Fibroblast of pulmonary artery (primary cell): ENCODE measurements around the gene CACNG6.

Experiments used
- DNase-seq: peaks from one replicate; pipeline ENCODE4 v3.0.0-alpha.2; 2010; ENCODE audit warnings: low read depth
- H3K4me3 ChIP-seq: replicated peaks from 2 replicates; pipeline ENCODE4 v1.5.1; 2011; ENCODE audit warnings: low read depth, mild to moderate bottlenecking, control low read depth, low read length, moderate library complexity
- TF ChIP-seq, protein P1 (sequence below): IDR thresholded peaks from 2 replicates; pipeline ENCODE4 v1.5.1; 2011; ENCODE audit warnings: mild to moderate bottlenecking, control low read depth, low read length, inconsistent platforms; ENCODE audit errors: missing control alignments

The CACNG6 gene

DNA sequence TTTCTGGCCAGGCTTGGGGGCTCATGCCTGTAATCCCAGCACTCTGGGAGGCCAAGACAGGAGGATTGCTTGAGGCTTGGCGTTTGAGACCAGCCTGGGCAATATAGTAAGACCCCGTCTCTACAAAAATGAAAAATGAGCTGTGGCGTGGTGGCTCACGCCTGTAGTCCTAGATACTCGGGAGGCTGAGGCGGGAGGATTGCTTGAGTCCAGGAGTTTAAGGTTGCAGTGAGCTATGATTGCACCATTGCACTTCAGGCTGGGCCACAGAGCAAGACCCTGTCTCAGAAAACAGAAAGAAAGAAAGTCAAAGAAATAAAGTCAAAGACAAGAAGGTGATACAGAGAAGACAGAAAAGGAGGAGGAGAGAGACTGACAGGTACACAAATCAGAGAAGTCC lies 2.5 kb upstream of the CACNG6 start:
- DNase-seq, result no peak
- no peak overlapping the region for H3K4me3 ChIP-seq
- TF ChIP-seq, protein P1, sequence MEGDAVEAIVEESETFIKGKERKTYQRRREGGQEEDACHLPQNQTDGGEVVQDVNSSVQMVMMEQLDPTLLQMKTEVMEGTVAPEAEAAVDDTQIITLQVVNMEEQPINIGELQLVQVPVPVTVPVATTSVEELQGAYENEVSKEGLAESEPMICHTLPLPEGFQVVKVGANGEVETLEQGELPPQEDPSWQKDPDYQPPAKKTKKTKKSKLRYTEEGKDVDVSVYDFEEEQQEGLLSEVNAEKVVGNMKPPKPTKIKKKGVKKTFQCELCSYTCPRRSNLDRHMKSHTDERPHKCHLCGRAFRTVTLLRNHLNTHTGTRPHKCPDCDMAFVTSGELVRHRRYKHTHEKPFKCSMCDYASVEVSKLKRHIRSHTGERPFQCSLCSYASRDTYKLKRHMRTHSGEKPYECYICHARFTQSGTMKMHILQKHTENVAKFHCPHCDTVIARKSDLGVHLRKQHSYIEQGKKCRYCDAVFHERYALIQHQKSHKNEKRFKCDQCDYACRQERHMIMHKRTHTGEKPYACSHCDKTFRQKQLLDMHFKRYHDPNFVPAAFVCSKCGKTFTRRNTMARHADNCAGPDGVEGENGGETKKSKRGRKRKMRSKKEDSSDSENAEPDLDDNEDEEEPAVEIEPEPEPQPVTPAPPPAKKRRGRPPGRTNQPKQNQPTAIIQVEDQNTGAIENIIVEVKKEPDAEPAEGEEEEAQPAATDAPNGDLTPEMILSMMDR, result no peak

DNA sequence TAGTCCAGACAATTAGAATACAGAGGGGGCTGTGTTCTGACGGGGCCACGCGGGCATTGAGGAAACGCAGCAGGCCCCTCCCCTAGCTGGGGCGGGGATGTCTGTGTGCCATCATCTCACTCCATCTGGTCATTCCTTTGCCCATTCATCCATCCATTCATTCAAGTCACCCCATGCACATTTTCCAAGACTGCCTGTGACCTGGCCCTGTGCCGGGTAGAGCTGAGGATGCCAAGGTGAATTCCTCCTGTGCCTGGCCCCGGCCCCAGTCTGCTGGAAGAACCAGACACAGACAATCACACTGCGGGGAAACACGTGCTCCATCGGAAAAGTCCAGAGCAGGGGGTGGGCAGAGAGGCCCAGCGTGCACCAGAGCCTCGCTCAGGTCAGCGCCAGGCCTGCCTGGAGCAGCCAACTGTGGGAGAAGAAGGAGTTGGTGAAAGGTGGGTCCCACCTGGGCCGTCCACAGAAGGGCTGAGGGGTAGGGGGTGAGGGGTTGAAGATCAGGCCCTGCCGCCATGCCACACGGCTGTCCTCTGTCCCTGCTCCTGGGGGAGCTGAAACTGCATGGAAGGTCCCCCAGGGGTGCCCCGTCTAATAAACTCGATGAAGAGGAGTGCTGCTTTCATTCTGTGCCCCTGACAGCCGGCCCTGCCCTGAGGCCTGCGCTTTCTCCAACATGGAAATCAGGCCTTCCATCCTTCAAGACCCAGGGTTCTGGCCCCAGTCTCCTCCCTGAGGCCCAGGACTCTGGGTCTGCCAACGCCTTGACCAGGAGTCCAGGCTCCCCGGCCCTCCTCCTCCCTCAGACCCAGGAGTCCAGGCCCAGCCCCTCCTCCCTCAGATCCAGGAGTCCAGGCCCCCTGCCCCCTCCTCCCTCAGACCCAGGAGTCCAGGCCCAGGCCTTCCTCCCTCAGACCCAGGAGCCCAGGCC lies 1.6 kb upstream of the CACNG6 start:
- TF ChIP-seq, protein P1, result no peak
- DNase-seq, result peak; percentile 73
- no peak overlapping the region for H3K4me3 ChIP-seq

DNA sequence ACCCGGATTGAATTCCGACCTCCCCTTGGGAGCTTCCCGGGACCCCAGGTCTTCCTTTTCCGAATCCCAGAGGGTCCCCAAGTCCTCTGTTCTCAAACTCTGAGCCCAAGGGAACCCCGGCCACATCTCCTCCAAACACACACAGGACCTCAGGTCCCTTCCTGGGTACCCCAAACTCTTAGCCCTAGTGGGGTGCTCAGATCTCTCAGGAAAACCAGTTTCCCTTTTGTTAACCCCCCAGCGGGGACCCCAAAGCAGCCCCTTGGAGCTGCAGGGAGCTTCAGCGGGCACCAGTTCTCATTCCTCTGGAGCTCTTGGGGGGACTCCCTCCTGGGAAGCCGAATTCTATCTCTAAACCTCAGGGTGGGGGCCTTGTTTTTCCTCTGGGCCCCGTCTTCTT lies 774 bp downstream of the CACNG6 start:
- TF ChIP-seq, protein P1, result no peak
- DNase-seq, result no peak

DNA sequence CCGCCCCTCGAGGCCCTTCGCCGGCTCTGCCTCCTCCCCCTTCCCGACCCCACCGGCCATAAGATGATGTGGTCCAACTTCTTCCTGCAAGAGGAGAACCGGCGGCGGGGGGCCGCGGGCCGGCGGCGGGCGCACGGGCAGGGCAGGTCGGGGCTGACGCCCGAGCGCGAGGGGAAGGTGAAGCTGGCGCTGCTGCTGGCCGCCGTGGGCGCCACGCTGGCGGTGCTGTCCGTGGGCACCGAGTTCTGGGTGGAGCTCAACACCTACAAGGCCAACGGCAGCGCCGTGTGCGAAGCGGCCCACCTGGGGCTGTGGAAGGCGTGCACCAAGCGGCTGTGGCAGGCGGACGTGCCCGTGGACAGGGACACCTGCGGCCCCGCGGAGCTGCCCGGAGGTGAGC lies 1.4 kb downstream of the CACNG6 start:
- TF ChIP-seq, protein P1, result no peak
- H3K4me3 ChIP-seq, result no peak overlapping the region
- no peak for DNase-seq

More for the DNA sequence above, 774 bp downstream of the CACNG6 start:
- H3K4me3 ChIP-seq, result no peak overlapping the region

DNA sequence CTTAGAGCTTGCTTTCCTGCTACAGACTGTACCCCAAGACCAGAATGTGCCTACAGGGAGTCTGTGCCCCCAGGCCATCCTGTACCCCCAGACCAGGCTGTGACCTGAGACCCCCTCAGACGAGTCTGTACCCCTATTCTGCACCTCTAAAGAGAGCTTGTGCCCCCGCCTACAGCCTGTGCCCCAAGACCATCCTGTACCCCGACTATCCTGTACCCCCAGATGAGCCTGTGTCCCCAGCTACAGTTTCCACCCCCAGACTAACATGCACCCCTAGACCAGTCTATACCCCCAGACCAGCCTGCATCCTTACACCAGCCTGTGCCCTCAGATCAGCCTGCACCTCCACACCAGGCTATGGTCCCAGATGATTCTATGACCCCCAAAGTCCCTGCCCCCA lies 2.0 kb downstream of the CACNG6 start:
- DNase-seq, result no peak
- TF ChIP-seq, protein P1, result no peak
- H3K4me3 ChIP-seq, result no peak overlapping the region

DNA sequence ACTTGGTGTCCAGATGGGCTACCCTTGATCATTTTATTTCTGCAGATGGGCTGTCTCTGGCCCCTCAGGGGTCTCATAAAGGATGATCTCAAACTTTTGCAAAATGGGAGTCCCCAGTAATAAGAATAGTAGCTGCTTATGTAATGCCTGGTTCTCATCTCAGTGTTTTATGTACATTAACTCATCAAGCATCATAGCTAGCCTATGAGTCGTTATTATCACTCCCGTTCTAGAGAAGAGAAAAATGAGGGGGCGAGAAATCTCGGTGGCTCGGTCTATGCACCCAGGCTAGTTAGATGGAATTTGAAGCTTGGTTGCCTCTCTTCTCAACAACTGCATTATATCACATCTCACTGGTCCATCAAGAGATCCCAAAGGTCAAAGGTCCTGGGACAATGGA lies 3.4 kb downstream of the CACNG6 start:
- DNase-seq, result no peak
- TF ChIP-seq, protein P1, result no peak
- no peak overlapping the region for H3K4me3 ChIP-seq

DNA sequence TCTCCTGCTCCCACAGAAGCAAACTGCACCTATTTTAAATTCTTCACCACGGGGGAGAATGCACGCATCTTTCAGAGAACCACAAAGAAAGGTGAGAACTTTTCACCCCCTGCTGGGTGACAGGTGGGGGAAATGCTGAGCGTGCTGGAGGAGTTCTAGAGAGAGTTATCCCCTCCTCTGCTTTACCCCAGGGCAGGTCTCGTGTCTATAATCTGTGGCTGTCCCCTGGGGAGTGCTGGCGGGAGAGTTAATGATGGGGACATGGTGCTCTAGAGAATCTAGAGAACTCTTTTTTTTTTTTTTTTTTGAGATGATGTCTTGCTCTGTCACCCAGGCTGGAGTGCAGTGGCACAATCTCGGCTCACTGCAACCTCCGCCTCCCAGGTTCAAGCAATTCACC lies 6.8 kb downstream of the CACNG6 start:
- no peak overlapping the region for H3K4me3 ChIP-seq
- TF ChIP-seq, protein P1, result no peak
- DNase-seq, result no peak
